PFSK-1 (cell line): ENCODE results near the gene SYNPO.

ENCODE experiments used
- FOXP2 ChIP-seq: optimal IDR thresholded peaks from 2 replicates; pipeline ENCODE3; 2011; ENCODE audit warnings: borderline replicate concordance, control low read depth, inconsistent platforms; ENCODE audit not compliant: insufficient read depth; ENCODE audit errors: extremely low read length, extremely low read depth
- POLR2AphosphoS5 ChIP-seq: IDR thresholded peaks from 2 replicates; pipeline ENCODE4 v1.6.1; 2012; ENCODE audit warnings: low read depth, mild to moderate bottlenecking, control low read depth, low read length, moderate library complexity
- REST ChIP-seq, 2 experiments: IDR thresholded peaks; 2 replicates each; pipeline versions ENCODE4 v1.6.1 to v1.8.0; 2011 to 2012; ENCODE audit warnings: low read depth in 2 of 2, low read length in 2 of 2, control low read depth in 1 of 2, inconsistent platforms in 1 of 2, mild to moderate bottlenecking in 1 of 2, moderate library complexity in 1 of 2; ENCODE audit not compliant: insufficient read depth in 1 of 2
- SIN3A ChIP-seq: IDR thresholded peaks from 2 replicates; pipeline ENCODE4 v1.6.1; 2012; ENCODE audit warnings: mild to moderate bottlenecking, low read length, moderate library complexity, borderline replicate concordance; ENCODE audit not compliant: insufficient read depth
- TAF1 ChIP-seq: IDR thresholded peaks from 2 replicates; pipeline ENCODE4 v1.6.1; 2012; ENCODE audit warnings: low read length, control low read depth, borderline replicate concordance; ENCODE audit not compliant: insufficient read depth

GRCh38 chr5:150630016-150630415, 10.4 kb upstream of the SYNPO start:
- no peak for TF ChIP-seq SIN3A
- TF ChIP-seq REST (IDR thresholded peaks at IDR 0.05; ENCODE audit: insufficient read depth in 1 of 2, low read depth in 2 of 2, low read length in 2 of 2), result no peak
- no peak for TF ChIP-seq POLR2AphosphoS5
- TF ChIP-seq TAF1, result no peak
- TF ChIP-seq FOXP2, result no peak
